Metanephros (tissue), 1 donor: Measurements from ENCODE around the gene OR10G4. TPM values are rescaled to one million over a fixed set of nuclear protein-coding genes. Genes with fewer than 3 reads are reported as not detected.

Experiments used
- total RNA-seq: library from RNA; depleted of rRNA; stranded (reverse); fragments of >200 nt; gene quantifications from one replicate; pipeline ENCODE4 v1.2.3, GENCODE V29; 2014

Gene OR10G4
- not detected for total RNA-seq

GRCh38 chr11:124012697-124013096 is at the start of gene OR10G4:
TSS of gene OR10G4 (plus strand) at chr11:124012997. CDS start at chr11:124015575, 2,578 bp downstream.

GRCh38 chr11:123977731-123978347 is 35.0 kb upstream of the OR10G4 start, which contains the start of gene OR10S1:
TSS of gene OR10S1 (minus strand) at chr11:123977781. CDS start at chr11:123977664, 117 bp downstream.

GRCh38 chr11:123995119-123995518 is 17.7 kb upstream of the OR10G4 start, which contains the start of gene OR10G6:
TSS of gene OR10G6 (minus strand) at chr11:123995161. CDS start at chr11:123995161, 0 bp downstream.

GRCh38 chr11:124026498-124026897 is 13.7 kb downstream of the OR10G4 start, which contains the start of gene OR10G8:
TSS of gene OR10G8 (plus strand) at chr11:124026798. CDS start at chr11:124029623, 2,825 bp downstream.

GRCh38 chr11:124041254-124041653 is 28.5 kb downstream of the OR10G4 start, which contains the start of gene OR10G7:
TSS of gene OR10G7 (minus strand) at chr11:124041325. CDS start at chr11:124039001, 2,324 bp downstream.

Other genes starting within 250 kb of the OR10G4 start
- gene OR6M1, start 206.6 kb upstream of the OR10G4 start, total RNA-seq = not detected
- gene TMEM225, start 127.3 kb upstream of the OR10G4 start, total RNA-seq = not detected
- gene OR8D4, start 110.8 kb upstream of the OR10G4 start, total RNA-seq = not detected
- gene OR4D5, start 73.4 kb upstream of the OR10G4 start, total RNA-seq = not detected
- not detected for gene OR6T1, start 69.2 kb upstream of the OR10G4 start, total RNA-seq
- gene OR10S1, start 35.2 kb upstream of the OR10G4 start, total RNA-seq = not detected
- not detected for gene OR10G6, start 17.8 kb upstream of the OR10G4 start, total RNA-seq
- not detected for gene OR10G9, start 10.0 kb downstream of the OR10G4 start, total RNA-seq
- gene OR10G8, start 13.8 kb downstream of the OR10G4 start, total RNA-seq = not detected
- not detected for gene OR10G7, start 28.3 kb downstream of the OR10G4 start, total RNA-seq
- gene VWA5A, start 102.5 kb downstream of the OR10G4 start, total RNA-seq = 27.7 TPM
- not detected for gene OR10D3, start 170.3 kb downstream of the OR10G4 start, total RNA-seq
- not detected for gene OR8G1, start 228.1 kb downstream of the OR10G4 start, total RNA-seq
- not detected for gene OR8G5, start 243.4 kb downstream of the OR10G4 start, total RNA-seq